Camera-type eye (tissue), 1 donor: ENCODE results near the gene MRPL17. TPM values are rescaled to one million over a fixed set of nuclear protein-coding genes. Genes with fewer than 3 reads are reported as not detected.

Experiments used
- total RNA-seq: library from RNA; depleted of rRNA; stranded (reverse); fragments of >200 nt; gene quantifications from one replicate; pipeline ENCODE4 v1.2.3, GENCODE V29; 2014

MRPL17 gene
- total RNA-seq, result 30.1 TPM

DNA sequence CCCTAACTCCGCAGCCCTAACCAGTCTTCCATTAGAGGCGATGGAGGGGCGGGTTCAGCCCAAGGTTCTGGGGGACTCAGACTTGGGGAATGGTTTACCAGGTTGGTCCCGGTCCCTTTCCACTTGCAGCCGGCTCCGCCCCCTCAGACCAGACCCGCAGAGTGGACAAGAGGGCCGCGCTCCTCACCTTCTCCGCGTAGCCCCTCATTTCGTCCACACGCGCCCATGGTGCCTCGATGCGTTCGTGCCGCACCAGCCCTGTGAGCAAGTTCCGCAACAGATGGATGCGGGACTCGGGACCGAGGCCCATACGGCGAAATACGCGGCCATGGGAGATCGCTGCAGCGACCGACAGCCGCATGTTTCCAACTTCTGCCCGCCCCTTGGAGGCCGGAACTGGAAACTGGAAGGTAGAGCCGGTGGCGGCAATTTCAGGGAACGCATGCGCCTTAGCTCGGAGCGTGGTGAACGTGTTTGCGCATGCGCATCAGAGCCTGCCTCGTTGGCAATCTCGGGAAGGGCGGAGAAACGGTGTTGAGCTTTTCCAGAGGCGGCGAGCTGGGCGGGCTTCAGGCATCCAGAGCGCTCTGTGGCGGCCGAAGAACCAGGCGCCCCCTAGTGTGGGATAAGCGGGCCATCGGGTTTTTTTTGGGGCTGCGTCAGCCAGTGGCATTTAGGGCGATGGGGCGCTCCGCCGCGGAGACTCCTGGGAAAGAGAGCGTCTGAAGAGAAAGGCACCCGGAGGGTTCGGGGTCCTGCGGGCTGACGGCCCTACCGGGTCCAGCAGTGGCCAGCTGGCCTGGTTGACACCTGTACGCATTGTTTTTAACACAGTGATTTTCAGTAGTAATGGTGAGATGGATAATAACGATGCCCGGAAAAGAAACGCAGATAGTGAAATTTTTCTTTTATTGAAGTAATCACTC, at the start of gene MRPL17:
MRPL17 (minus strand) TSS at position 405 of the 926 bp plus-strand sequence; CDS start at position 361, 44 bp downstream.

DNA sequence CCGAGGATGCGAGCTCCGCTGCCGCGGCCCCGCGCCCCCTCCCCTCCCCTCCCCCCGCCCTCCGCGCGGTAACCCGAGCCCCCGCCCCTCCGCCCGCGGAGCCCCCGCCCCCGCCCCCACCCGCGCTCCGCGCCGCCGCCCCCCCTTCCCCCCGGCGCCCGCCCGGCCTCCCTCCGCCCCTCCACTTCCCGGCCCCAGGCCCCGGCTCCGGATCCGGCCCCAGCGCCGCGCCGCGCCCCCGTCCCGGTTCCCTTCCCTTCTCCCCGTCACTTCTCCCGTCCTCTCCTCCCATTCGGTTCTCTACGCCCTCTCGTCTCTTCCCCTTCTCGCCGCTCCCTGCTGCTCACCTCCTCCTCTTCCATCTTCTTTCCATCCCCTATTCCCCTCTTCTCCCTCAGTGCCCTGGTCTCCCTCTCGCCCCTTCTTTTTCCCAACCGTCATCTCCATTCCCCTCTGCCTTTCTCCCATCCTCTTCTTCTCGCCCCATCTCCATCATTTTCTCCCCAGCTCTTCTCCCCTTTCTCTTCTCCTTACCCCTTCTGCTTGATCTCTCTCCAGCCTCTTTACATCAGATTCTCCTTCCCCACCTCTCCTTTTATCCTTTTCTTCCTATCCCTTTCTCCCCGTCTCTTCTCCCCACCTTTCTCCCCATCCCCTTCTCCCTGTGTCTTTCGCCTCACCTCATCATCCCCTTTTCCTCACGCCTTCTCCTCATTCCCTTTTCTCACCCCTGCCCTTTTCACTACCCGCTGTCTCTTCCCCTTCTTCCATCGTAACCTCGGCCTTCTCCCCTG, 27.2 kb downstream of the MRPL17 start, which contains the start of gene DCHS1:
DCHS1 (minus strand) TSS at position 20 of the 794 bp plus-strand sequence. CDS start 14,196 bp downstream, outside the sequence.

Other genes starting within 250 kb of the MRPL17 start
- 2.8 TPM for gene HPX, start 242.4 kb downstream of the MRPL17 start, total RNA-seq
- gene TRIM3, start 209.4 kb downstream of the MRPL17 start, total RNA-seq, result 26.2 TPM
- gene ARFIP2, start 202.0 kb downstream of the MRPL17 start, total RNA-seq, result 59.3 TPM
- gene TIMM10B, start 201.8 kb downstream of the MRPL17 start, total RNA-seq, result 47.2 TPM
- gene DNHD1, start 186.1 kb downstream of the MRPL17 start, total RNA-seq, result 12.1 TPM
- 25.6 TPM for gene RRP8, start 79.7 kb downstream of the MRPL17 start, total RNA-seq
- 136 TPM for gene ILK, start 79.6 kb downstream of the MRPL17 start, total RNA-seq
- gene TAF10, start 71.1 kb downstream of the MRPL17 start, total RNA-seq, result 16.2 TPM
- 65.5 TPM for gene TPP1, start 63.9 kb downstream of the MRPL17 start, total RNA-seq
- 84.2 TPM for gene DCHS1, start 27.5 kb downstream of the MRPL17 start, total RNA-seq
- 0.16 TPM for gene OR2AG2, start 88.6 kb upstream of the MRPL17 start, total RNA-seq
- gene OR2AG1, start 99.7 kb upstream of the MRPL17 start, total RNA-seq, result not detected
- 0.55 TPM for gene OR6A2, start 116.3 kb upstream of the MRPL17 start, total RNA-seq
- gene OR10A5, start 162.3 kb upstream of the MRPL17 start, total RNA-seq, result not detected
- gene OR10A2, start 179.7 kb upstream of the MRPL17 start, total RNA-seq, result 0.22 TPM
- not detected for gene OR10A4, start 193.3 kb upstream of the MRPL17 start, total RNA-seq
- gene OR2D2, start 209.2 kb upstream of the MRPL17 start, total RNA-seq, result 0.38 TPM
- gene OR2D3, start 237.7 kb upstream of the MRPL17 start, total RNA-seq, result not detected
- 2.1 TPM for gene ZNF215, start 243.1 kb upstream of the MRPL17 start, total RNA-seq